GM21528 (cell line): ENCODE measurements around the gene DIAPH3.
"Not testable (repeated sequence)": the region's sequence is repeated elsewhere in the genome, so short reads cannot be mapped to it uniquely, and the experiment has no call there.

Experiments
- ATAC-seq: cut with Tn5 transposase; IDR thresholded peaks from one replicate; pipeline ENCODE4 v1.9.1; 2021; ENCODE audit warnings: mild to moderate bottlenecking, moderate library complexity; ENCODE audit not compliant: unreplicated experiment, low FRiP score

The DIAPH3 gene, protein sequence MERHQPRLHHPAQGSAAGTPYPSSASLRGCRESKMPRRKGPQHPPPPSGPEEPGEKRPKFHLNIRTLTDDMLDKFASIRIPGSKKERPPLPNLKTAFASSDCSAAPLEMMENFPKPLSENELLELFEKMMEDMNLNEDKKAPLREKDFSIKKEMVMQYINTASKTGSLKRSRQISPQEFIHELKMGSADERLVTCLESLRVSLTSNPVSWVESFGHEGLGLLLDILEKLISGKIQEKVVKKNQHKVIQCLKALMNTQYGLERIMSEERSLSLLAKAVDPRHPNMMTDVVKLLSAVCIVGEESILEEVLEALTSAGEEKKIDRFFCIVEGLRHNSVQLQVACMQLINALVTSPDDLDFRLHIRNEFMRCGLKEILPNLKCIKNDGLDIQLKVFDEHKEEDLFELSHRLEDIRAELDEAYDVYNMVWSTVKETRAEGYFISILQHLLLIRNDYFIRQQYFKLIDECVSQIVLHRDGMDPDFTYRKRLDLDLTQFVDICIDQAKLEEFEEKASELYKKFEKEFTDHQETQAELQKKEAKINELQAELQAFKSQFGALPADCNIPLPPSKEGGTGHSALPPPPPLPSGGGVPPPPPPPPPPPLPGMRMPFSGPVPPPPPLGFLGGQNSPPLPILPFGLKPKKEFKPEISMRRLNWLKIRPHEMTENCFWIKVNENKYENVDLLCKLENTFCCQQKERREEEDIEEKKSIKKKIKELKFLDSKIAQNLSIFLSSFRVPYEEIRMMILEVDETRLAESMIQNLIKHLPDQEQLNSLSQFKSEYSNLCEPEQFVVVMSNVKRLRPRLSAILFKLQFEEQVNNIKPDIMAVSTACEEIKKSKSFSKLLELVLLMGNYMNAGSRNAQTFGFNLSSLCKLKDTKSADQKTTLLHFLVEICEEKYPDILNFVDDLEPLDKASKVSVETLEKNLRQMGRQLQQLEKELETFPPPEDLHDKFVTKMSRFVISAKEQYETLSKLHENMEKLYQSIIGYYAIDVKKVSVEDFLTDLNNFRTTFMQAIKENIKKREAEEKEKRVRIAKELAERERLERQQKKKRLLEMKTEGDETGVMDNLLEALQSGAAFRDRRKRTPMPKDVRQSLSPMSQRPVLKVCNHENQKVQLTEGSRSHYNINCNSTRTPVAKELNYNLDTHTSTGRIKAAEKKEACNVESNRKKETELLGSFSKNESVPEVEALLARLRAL

GRCh38 chr13:60163478-60164233, at the start of gene DIAPH3:
DIAPH3 (minus strand) TSS chr13:60163928; CDS start chr13:60163766, 162 bp downstream.
- ATAC-seq: peak; percentile 100

- ATAC-seq: no peak
Measured at GRCh38 chr13:60213236-60213744, 49.6 kb upstream of the DIAPH3 start.

GRCh38 chr13:60211548-60211947, 47.8 kb upstream of the DIAPH3 start:
- ATAC-seq: no peak

- ATAC-seq: no peak
Measured at GRCh38 chr13:60210510-60211330, 47.0 kb upstream of the DIAPH3 start.

- not testable (repeated sequence) for ATAC-seq
Measured at GRCh38 chr13:60205499-60205898, 41.8 kb upstream of the DIAPH3 start.

GRCh38 chr13:60201286-60201685, 37.6 kb upstream of the DIAPH3 start:
- no peak for ATAC-seq

DNA sequence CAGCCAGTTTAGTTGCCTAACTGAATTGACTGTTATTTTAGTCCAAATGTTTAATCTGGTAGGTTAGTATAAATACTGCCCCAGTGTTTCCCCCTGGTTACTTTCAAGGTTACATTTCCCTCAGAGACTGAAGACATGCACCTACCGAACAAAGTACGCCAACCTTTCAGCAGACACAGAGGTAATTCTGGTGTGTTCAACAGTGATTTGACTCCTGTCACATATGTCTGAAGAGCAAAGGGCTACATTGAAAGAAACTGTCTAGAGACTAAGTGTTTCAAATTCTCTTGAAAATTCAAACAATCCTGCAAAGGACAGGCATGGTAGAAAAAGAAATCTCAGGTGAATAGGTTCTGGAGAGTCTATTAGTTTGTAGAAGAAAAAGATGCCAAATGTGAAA, 32.2 kb upstream of the DIAPH3 start:
- ATAC-seq: not testable (repeated sequence)

GRCh38 chr13:60182907-60183306, 19.2 kb upstream of the DIAPH3 start:
- no peak for ATAC-seq

GRCh38 chr13:60178327-60178726, 14.6 kb upstream of the DIAPH3 start:
- no peak for ATAC-seq

- ATAC-seq: no peak
Measured at GRCh38 chr13:60175571-60175970, 11.8 kb upstream of the DIAPH3 start.

DNA sequence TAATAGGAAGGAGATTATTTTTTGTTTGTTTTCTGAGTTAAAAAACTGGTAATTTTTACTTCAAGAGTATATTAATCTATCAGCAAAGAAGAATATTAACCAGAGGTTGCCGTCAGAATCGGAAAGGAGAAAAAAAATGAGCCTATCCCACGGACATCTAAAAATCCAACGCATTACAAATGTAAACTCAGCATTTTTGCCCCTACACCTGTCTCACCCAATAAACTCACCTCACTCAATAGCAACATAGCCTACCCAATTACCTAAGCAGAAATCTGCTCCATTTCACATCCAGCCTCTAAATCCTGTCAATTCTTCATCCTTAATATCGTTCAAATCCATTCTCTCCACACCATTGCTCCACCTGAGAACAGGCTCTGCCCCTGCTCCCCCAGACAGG, 10.4 kb upstream of the DIAPH3 start:
- ATAC-seq: no peak

DNA sequence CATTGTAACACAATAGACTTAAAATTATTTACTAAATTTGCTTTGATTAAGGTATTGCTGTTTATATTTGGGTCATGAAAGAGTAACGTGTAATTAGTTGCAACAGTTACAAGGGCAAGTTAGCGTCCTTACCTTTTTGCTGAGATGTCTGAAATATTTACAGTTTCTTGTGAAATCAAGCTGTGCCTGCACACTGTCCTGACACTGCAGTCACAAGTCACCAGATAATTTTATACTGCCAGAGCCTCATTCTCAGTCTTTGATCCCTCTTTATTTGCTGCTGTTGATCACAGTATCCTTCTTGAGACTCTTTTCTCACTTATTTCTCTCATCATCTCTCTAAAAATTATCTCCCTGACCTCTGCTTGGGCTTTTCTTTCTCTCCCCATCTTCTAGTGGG, 8.4 kb upstream of the DIAPH3 start:
- no peak for ATAC-seq

DNA sequence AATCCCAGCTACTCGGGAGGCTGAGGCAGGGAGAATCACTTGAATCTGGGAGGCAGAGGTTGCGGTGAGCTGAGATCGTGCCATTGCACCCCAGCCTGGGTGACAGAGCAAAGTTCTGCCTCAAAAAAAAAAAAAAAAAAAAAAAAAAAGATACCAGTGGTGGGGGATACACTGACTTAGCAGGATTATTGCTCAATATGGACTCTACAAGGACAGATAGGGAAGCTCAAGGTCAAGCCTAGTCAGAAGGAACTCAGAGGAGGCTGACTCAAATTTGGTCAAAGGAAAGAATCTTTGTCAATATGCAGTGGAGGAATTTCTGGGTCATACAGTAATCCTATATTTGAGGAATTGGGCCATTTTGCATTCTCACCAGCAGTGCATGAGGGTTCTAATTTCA, 6.7 kb upstream of the DIAPH3 start:
- ATAC-seq: no peak

DNA sequence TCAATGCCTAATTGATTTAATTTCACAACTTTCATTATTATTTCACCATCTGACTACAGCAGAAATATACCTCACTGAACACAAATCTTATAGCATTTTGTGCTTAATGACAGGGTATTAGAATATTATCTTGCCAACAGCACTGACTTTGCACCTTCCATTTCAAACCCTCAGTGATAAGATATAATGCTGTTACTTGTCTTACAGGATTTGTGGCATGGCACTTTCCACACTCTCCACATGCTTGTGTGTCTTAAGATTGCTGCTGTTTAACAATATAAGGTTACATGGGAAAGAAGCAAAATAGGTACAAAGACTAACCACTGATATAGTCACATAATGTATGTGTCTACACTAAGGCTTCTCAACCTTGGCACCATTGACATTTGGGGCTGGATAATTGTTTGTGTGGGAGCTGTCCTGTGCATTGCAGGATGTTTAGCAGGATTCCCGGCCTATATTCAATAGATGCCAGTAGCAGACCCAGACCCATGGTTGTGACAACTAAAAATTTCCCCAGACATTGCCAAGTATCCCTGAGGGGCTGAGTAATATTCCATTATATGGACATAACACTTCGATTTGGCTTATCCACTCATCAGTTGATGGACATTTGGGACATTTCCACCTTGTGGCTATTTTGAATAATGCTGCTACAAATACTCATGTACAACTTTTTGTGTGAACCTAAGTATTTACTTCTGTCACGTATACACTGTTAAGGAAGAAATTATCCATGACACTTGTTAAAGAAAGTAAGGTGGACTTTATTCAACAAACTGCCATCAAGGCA, 5.7 kb upstream of the DIAPH3 start:
- ATAC-seq: no peak

GRCh38 chr13:60167121-60167520, 3.4 kb upstream of the DIAPH3 start:
- ATAC-seq: no peak

DNA sequence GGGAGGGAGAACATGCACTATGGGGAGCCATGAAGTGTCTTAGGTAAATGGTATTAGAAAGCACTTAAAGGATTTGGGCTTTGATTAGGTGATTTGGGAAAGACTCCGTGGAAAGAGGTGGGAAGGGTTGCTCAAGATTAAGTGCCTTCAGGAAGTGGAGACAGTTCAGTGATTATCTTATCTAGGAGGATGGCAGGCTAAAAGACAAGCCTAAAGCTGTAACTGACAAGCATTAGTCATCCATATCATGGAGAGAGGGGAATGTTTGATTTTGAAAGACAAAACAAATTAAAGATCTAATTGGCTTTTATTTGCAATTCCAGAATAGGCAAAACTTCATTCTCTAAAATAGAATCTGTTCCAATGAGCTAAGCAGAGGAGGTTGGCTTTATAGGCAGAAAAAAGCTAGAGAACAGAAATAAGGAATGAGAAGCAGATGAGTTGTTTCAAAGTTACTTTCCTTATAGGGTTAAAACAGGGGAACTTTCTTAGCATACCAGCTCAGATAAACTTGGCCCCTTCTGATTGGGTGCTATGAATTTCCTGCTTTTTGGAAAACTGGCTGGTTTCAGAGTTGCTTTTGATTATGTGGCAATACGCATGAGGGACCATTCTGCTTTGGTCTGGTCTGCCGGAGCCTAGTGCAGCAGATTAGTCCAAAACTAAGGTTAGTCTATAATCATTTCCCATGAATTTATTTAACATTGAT, 1.8 kb upstream of the DIAPH3 start:
- no peak for ATAC-seq

GRCh38 chr13:60164234-60164889, 634 bp upstream of the DIAPH3 start:
- peak; percentile 38 for ATAC-seq
